Right atrium auricular region (tissue), 2 donors: ENCODE measurements around the gene ALOX5. TPM values are rescaled to one million over a fixed set of nuclear protein-coding genes. Genes with fewer than 3 reads are reported as not detected.
"Not testable (repeated sequence)": the region's sequence is repeated elsewhere in the genome, so short reads cannot be mapped to it uniquely, and the experiment has no call there.

ENCODE experiments used
- DNase-seq: peaks from one replicate; pipeline ENCODE4 v3.0.0-alpha.2; 2019; ENCODE audit warnings: low spot score
- H3K27ac ChIP-seq, 2 donors: fragments of 200-600 bp; sonication (generic); 1 replicate in 1 of 2; 2 replicates in 1 of 2; pipeline ENCODE4 v1.5.1; 2016 to 2019
- H3K27me3 ChIP-seq, 2 donors: fragments of 200-600 bp; sonication (generic); one replicate each; pipeline versions ENCODE4 v1.5.1 to v1.6.0; 2017 to 2019
- H3K36me3 ChIP-seq: fragments of 200-600 bp; sonication (generic); one replicate; pipeline ENCODE4 v1.5.1; 2016
- H3K4me1 ChIP-seq, 2 donors: fragments of 200-600 bp; sonication (generic); one replicate each; pipeline versions ENCODE4 v1.5.1 to v1.6.0; 2017 to 2019
- H3K4me3 ChIP-seq, 2 donors: fragments of 200-600 bp; sonication (generic); 1 replicate in 1 of 2; 2 replicates in 1 of 2; pipeline ENCODE4 v1.5.1; 2017 to 2019; ENCODE audit warnings: mild to moderate bottlenecking in 1 of 2, moderate library complexity in 1 of 2
- H3K9me3 ChIP-seq, 2 donors: fragments of 200-600 bp; sonication (generic); one replicate each; pipeline ENCODE4 v1.5.1; 2019
- total RNA-seq, 2 donors: library from RNA; depleted of rRNA; stranded (reverse); fragments of >200 nt; gene quantifications; one replicate each; pipeline ENCODE4 v1.1.0, GENCODE V29; 2016
- TF ChIP-seq, protein P1 (sequence below), 2 donors: fragments of 200-600 bp; sonication (generic); IDR thresholded peaks; one replicate each; pipeline ENCODE4 v1.5.1; 2019; ENCODE audit warnings: antibody characterized with exemption in 2 of 2

The ALOX5 gene
- total RNA-seq, 2 donors from 2014 or later = 6.3 to 16.0 TPM

DNA sequence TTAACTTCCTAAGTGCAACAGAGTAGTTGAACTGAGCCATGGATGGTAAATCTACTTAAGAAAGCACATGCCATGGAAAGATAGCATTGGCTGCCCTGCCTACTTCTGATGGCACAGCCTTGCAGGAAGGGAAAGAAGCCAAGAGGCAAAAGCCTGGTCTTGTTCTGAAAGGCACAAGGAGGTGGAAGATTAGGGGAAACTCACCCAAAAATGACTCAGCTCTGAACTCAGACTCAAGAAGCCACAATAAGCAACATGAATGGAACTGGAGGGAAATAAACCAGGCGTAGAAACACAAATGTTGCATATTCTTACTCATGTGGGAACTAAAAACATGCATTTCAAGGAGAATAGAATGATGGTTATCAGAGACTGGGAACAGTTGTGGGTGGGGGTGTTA, 20.8 kb upstream of the ALOX5 start:
- H3K4me1 ChIP-seq = no peaks in the 10 kb centered on the region
- TF ChIP-seq, protein P1, sequence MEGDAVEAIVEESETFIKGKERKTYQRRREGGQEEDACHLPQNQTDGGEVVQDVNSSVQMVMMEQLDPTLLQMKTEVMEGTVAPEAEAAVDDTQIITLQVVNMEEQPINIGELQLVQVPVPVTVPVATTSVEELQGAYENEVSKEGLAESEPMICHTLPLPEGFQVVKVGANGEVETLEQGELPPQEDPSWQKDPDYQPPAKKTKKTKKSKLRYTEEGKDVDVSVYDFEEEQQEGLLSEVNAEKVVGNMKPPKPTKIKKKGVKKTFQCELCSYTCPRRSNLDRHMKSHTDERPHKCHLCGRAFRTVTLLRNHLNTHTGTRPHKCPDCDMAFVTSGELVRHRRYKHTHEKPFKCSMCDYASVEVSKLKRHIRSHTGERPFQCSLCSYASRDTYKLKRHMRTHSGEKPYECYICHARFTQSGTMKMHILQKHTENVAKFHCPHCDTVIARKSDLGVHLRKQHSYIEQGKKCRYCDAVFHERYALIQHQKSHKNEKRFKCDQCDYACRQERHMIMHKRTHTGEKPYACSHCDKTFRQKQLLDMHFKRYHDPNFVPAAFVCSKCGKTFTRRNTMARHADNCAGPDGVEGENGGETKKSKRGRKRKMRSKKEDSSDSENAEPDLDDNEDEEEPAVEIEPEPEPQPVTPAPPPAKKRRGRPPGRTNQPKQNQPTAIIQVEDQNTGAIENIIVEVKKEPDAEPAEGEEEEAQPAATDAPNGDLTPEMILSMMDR (IDR thresholded peaks at IDR 0.05) = no peak
- H3K9me3 ChIP-seq = no peaks in the 10 kb centered on the region
- no peak overlapping the region for H3K27ac ChIP-seq
- DNase-seq = no peak
- H3K36me3 ChIP-seq = no peaks in the 10 kb centered on the region
- H3K27me3 ChIP-seq = no peaks in the 10 kb centered on the region
- H3K4me3 ChIP-seq = no peak overlapping the region

DNA sequence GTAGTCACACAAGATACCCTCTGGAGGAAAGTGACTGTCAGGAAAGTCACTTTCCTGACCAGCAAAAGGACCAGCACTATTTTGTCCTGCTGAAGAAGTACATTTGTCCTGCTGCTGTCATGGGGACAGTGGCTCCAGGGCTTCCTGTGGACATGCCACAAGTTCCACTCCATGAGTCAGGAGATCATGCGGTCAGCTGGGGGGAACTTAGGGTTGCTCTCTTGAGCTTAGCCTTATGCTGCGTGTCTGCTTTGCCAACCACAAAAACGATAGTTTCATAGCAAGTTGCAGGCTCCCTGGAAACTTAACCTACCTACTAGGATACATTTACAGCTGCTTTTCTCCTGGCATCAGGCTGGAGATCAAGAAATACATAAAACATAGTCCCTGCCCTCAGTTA, 19.8 kb upstream of the ALOX5 start:
- no peaks in the 10 kb centered on the region for H3K4me1 ChIP-seq
- no peak overlapping the region for H3K27ac ChIP-seq
- TF ChIP-seq, protein P1 (IDR thresholded peaks at IDR 0.05) = no peak
- H3K4me3 ChIP-seq = no peak overlapping the region
- H3K36me3 ChIP-seq = no peaks in the 10 kb centered on the region
- no peaks in the 10 kb centered on the region for H3K27me3 ChIP-seq
- no peak for DNase-seq
- H3K9me3 ChIP-seq = no peaks in the 10 kb centered on the region

- H3K27ac ChIP-seq = no peak overlapping the region
- no peaks in the 10 kb centered on the region for H3K4me1 ChIP-seq
- no peaks in the 10 kb centered on the region for H3K36me3 ChIP-seq
- no peak for DNase-seq
- no peaks in the 10 kb centered on the region for H3K27me3 ChIP-seq
- TF ChIP-seq, protein P1 (IDR thresholded peaks at IDR 0.05) = no peak
- H3K4me3 ChIP-seq = no peak overlapping the region
- no peaks in the 10 kb centered on the region for H3K9me3 ChIP-seq
Measured at GRCh38 chr10:45355494-45355893, 18.5 kb upstream of the ALOX5 start.

DNA sequence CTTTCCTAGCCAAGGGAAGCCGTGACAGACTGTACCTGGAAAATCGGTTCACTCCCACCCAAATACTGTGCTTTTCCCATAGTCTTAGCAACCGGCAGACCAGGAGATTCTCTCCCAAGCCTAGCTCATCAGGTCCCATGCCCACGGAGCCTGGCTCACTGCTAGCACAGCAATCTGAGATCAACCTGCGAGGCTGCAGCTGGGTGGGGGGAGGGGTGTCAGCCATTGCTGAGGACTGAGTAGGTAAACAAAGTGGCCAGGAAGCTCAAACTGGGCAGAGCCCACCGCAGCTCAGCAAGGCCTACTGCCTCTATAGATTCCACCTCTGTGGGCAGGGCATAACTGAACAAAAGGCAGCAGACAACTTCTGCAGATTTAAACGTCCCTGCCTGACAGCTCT, 15.1 kb upstream of the ALOX5 start:
- H3K36me3 ChIP-seq, DNase-seq, H3K9me3 ChIP-seq, H3K4me1 ChIP-seq, H3K4me3 ChIP-seq, H3K27me3 ChIP-seq, H3K27ac ChIP-seq: not testable (repeated sequence)

GRCh38 chr10:45361983-45362799, 11.8 kb upstream of the ALOX5 start:
- not testable (repeated sequence) for H3K9me3 ChIP-seq, H3K27ac ChIP-seq, H3K27me3 ChIP-seq, DNase-seq, H3K4me1 ChIP-seq, H3K4me3 ChIP-seq, H3K36me3 ChIP-seq

GRCh38 chr10:45367643-45368042, 6.4 kb upstream of the ALOX5 start:
- H3K9me3 ChIP-seq, H3K27ac ChIP-seq, H3K27me3 ChIP-seq, H3K4me1 ChIP-seq, H3K36me3 ChIP-seq, H3K4me3 ChIP-seq, DNase-seq: not testable (repeated sequence)

DNA sequence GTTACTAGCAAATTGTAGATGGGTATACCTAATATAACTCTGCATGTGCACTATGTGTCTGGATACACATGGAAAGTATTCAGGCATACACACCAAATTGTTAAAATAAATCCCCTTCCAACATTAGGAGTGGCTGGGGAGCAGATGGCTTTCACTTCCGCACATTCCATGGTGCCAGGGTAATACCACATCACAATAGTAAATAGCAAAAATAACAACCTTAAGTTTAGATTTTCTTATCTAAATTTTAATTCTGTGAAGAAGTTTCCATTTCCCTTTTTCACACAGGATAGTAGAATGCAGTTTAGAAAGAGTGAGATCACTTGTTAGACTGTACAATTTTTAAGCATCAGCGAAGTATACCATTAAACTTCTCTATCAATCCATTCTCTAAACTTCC, 5.8 kb upstream of the ALOX5 start:
- no peak overlapping the region for H3K27ac ChIP-seq
- no peak overlapping the region for H3K4me3 ChIP-seq
- H3K27me3 ChIP-seq = no peaks in the 10 kb centered on the region
- H3K36me3 ChIP-seq = no peaks in the 10 kb centered on the region
- TF ChIP-seq, protein P1 (IDR thresholded peaks at IDR 0.05) = no peak
- DNase-seq = no peak
- no peaks in the 10 kb centered on the region for H3K9me3 ChIP-seq
- H3K4me1 ChIP-seq = peaks cover 0 to 4% of the 10 kb centered on the region in 2 donors
